Adrenal gland (tissue), 12 donors: ENCODE measurements around the gene NACA2. TPM values are rescaled to one million over a fixed set of nuclear protein-coding genes. Genes with fewer than 3 reads are reported as not detected.

Source experiments
- DNase-seq, 7 donors: peaks; one replicate each; pipeline ENCODE4 v3.0.0-alpha.2; 2019 to 2020
- H3K27ac ChIP-seq, 5 donors: fragments of 200-600 bp; sonication (generic) in 4 of 5; 1 replicate in 3 of 5; 2 replicates in 2 of 5; pipeline versions ENCODE4 v1.5.1 to v1.8.0; 2016 to 2020; ENCODE audit warnings: mild to moderate bottlenecking in 1 of 5
- H3K27me3 ChIP-seq: fragments of 200-600 bp; 2 replicates; pipeline ENCODE4 v1.8.0; 2021
- H3K36me3 ChIP-seq, 2 donors: fragments of 200-600 bp; replicated peaks in 1 of 2; 1 replicate in 1 of 2; 2 replicates in 1 of 2; pipeline versions ENCODE4 v1.5.1 to v1.8.0; 2018 to 2022
- H3K4me1 ChIP-seq, 2 donors: fragments of 200-600 bp; replicated peaks in 1 of 2; 1 replicate in 1 of 2; 2 replicates in 1 of 2; pipeline versions ENCODE4 v1.5.1 to v1.8.0; 2018 to 2021
- H3K4me3 ChIP-seq, 4 donors: fragments of 200-600 bp; sonication (generic) in 3 of 4; one replicate each; pipeline ENCODE4 v1.5.1; 2016 to 2018
- H3K9me3 ChIP-seq, 3 donors: fragments of 200-600 bp; sonication (generic) in 1 of 3; replicated peaks in 1 of 3; 1 replicate in 2 of 3; 2 replicates in 1 of 3; pipeline versions ENCODE4 v1.5.1 to v1.8.0; 2016 to 2021
- CTCF ChIP-seq, 6 experiments: fragments of 450-650 bp in 4 of 6; fragments of 200-600 bp in 2 of 6; sonication (generic) in 1 of 6; IDR thresholded peaks; 1 replicate in 5 of 6; 2 replicates in 1 of 6; pipeline versions ENCODE4 v1.5.1 to v1.8.0; 2016 to 2021; ENCODE audit warnings: antibody characterized with exemption in 6 of 6, mild to moderate bottlenecking in 2 of 6, moderate library complexity in 1 of 6
- POLR2A ChIP-seq, 2 donors: fragments of 450-650 bp; IDR thresholded peaks; one replicate each; pipeline ENCODE4 v1.6.1; 2017; ENCODE audit warnings: antibody characterized with exemption in 2 of 2, mild to moderate bottlenecking in 2 of 2, moderate library complexity in 1 of 2
- WGBS, 4 donors: extraction: QIAGEN DNeasy Blood & Tissue Kit in 2 of 4; methylation state at CpG; one replicate each; pipeline versions ENCODE4 v1.1.5 to v1.1.7; 2013 to 2017; 5-methylcytosine and 5-hydroxymethylcytosine counted together
- intact Hi-C, 2 donors: fragments of 100-400 bp; cut with DNase I; formaldehyde crosslinking; loops; one replicate each; pipeline versions ENCODE4 v1.14.1 to v1.15.0; 2022 to 2023
- polyA plus RNA-seq, 3 donors: library from polyadenylated mRNA; stranded (reverse); fragments of 200-250 nt in 2 of 3; fragments of 350-450 nt in 1 of 3; fragmentation: Illumina TruSeq in 1 of 3; extraction: RNeasy Lipid Tissue Mini Kit (QIAGEN cat#74804) in 1 of 3; gene quantifications; one replicate each; pipeline ENCODE4 v1.2.3, GENCODE V29; 2013 to 2014
- total RNA-seq, 9 donors: library from RNA; depleted of rRNA in 4 of 9; stranded (reverse); fragments of >200 nt in 4 of 9; fragments of 120-200 nt in 1 of 9; fragmentation: NEBNext Ultra II Directional in 1 of 9; extraction: Animal tissue kit (Norgen Biotek cat#: 25700) in 1 of 9; gene quantifications; one replicate each; pipeline versions ENCODE4 v1.1.0 to v1.2.4, GENCODE V29; 2013 to 2023
- donor health status: healthy with polysubstance abuse.
- donor health status: Bipolar disorder and iron deficiency.
- donor health status: DM: yes; HTN: yes; CAD: no.
- donor health status: DM: no; HTN: no; CAD: no.
- donor health status: DM: no; HTN: no; CAD: no.
- donor health status: DM: yes; HTN: yes; CAD: no.

NACA2 gene
- total and polyA plus RNA-seq, 12 donors = 0.27 to 0.28 TPM; not detected in 10

GRCh38 chr17:61561354-61561753, 29.7 kb downstream of the NACA2 start:
- no peak for TF ChIP-seq POLR2A (IDR thresholded peaks at IDR 0.05)
- no peak for TF ChIP-seq CTCF (IDR thresholded peaks at IDR 0.05)
- DNase-seq = no peak
- 53 to 65% (median 58%) methylated on average over 2 of the region's 2 CpGs for WGBS, 4 donors
- H3K4me3 ChIP-seq = no peak overlapping the region
- no peaks in the 10 kb centered on the region for H3K9me3 ChIP-seq
- no peaks in the 10 kb centered on the region for H3K4me1 ChIP-seq
- intact Hi-C loops = no loop called here
- H3K27ac ChIP-seq = no peak overlapping the region
- H3K27me3 ChIP-seq = peaks cover 18% of the 10 kb centered on the region
- H3K36me3 ChIP-seq = no peaks in the 10 kb centered on the region

GRCh38 chr17:61560071-61560470, 30.9 kb downstream of the NACA2 start:
- TF ChIP-seq CTCF (IDR thresholded peaks at IDR 0.05) (no peak), POLR2A (IDR thresholded peaks at IDR 0.05) (no peak)
- no peak for DNase-seq
- H3K4me1 ChIP-seq = no peaks in the 10 kb centered on the region
- peaks cover 26% of the 10 kb centered on the region for H3K27me3 ChIP-seq
- intact Hi-C loops = no loop called here
- H3K9me3 ChIP-seq = no peaks in the 10 kb centered on the region
- no peak overlapping the region for H3K27ac ChIP-seq
- no peaks in the 10 kb centered on the region for H3K36me3 ChIP-seq
- no peak overlapping the region for H3K4me3 ChIP-seq
- WGBS, 4 donors = 76 to 88% (median 78%) methylated on average over 6 of the region's 6 CpGs

- Histone ChIP-seq H3K9me3 (no peaks in the 10 kb centered on the region), H3K27me3 (peaks cover 21% of the 10 kb centered on the region), H3K27ac (no peak overlapping the region), H3K4me3 (no peak overlapping the region), H3K4me1 (no peaks in the 10 kb centered on the region), H3K36me3 (no peaks in the 10 kb centered on the region)
- no peak for DNase-seq
- WGBS, 4 donors = 69 to 73% (median 71%) methylated on average over 10 of the region's 10 CpGs
- intact Hi-C loops = loop anchor here in 1 of 2 donors (10.0 kb wide), 1 partner anchor 142 kb away; no protein-coding TSS in a partner anchor
- no peak for TF ChIP-seq POLR2A (IDR thresholded peaks at IDR 0.05)
- no peak for TF ChIP-seq CTCF (IDR thresholded peaks at IDR 0.05)
Measured at GRCh38 chr17:61556224-61557188, 34.5 kb downstream of the NACA2 start.

- Histone ChIP-seq H3K9me3 (no peaks in the 10 kb centered on the region), H3K27ac (no peak overlapping the region), H3K4me1 (no peaks in the 10 kb centered on the region), H3K4me3 (no peak overlapping the region), H3K27me3 (peaks cover 25% of the 10 kb centered on the region), H3K36me3 (no peaks in the 10 kb centered on the region)
- 62 to 72% (median 65%) methylated on average over 7 of the region's 7 CpGs for WGBS, 4 donors
- TF ChIP-seq CTCF (IDR thresholded peaks at IDR 0.05) (no peak), POLR2A (IDR thresholded peaks at IDR 0.05) (no peak)
- no peak for DNase-seq
- intact Hi-C loops = loop anchor here in 1 of 2 donors (10.0 kb wide), 1 partner anchor 140 kb away; no protein-coding TSS in a partner anchor
Measured at GRCh38 chr17:61555127-61555566, 35.9 kb downstream of the NACA2 start.
